ENCODE results near the gene MEGF11. TPM values are rescaled to one million over a fixed set of nuclear protein-coding genes. Genes with fewer than 3 reads are reported as not detected.

MEGF11 gene
- total RNA-seq, 6 experiments from 2014 or later, result not detected

DNA sequence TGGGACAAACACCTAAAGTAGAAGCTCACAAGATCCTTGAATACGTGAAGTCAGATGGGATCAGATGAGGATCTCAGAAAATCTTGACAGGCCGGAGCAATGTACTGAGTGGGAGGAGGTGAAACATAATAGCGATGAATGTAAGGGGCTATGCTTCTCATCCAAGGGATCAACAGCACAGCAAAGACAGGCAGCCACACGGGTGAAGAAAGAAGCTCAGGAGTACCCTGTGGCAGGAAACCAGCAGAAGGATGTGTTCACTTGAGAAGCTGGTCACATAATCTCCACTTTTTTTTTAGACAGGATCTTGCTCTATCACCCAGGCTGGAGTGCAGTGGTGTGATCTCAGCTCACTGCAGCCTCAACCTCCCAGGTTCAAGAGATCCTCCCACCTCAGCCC lies 92.4 kb downstream of the MEGF11 start:
- Histone ChIP-seq H3K9me3 (no peaks in the 10 kb centered on the region), H3K4me1 (no peaks in the 10 kb centered on the region), H3K27ac (no peak overlapping the region), H3K27me3 (no peaks in the 10 kb centered on the region), H3K36me3 (no peaks in the 10 kb centered on the region), H3K4me3 (no peak overlapping the region)
- no peak for DNase-seq
- no peak for ATAC-seq
- TF ChIP-seq CTCF (IDR thresholded peaks at IDR 0.05), result no peak
- TF ChIP-seq POLR2A (IDR thresholded peaks at IDR 0.05), result no peak
- 71% methylated on average over 1 of the region's 4 CpGs for WGBS (ENCODE audit: insufficient coverage, low coverage, low lambda C conversion rate, missing lambda C conversion rate)
- intact Hi-C loops (cut with DNase I), result no loop called here

DNA sequence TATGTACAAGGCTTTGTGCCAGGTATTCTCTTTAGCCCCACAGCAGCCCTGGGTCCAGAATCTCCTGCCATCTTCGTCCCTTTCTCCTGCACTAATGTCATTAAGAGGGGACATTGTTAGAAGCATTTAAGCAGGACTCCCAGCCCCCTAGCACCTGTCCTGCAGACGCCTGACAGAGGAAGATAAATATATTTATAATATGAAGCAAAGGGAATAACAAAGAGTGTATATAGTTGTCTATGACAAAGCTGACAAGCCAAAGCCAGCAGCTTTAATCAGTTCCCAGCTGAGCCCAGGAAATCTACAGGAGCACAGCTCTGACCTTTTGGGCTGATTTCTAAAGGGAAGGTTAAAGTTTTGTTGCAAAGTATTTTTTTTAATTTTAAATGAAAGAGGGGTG lies 96.0 kb downstream of the MEGF11 start:
- Histone ChIP-seq H3K27ac (no peak overlapping the region), H3K4me3 (no peak overlapping the region), H3K27me3 (no peaks in the 10 kb centered on the region), H3K9me3 (no peaks in the 10 kb centered on the region), H3K4me1 (no peaks in the 10 kb centered on the region), H3K36me3 (no peaks in the 10 kb centered on the region)
- WGBS (ENCODE audit: insufficient coverage, low coverage, low lambda C conversion rate, missing lambda C conversion rate), result 40% methylated on average over 2 of the region's 2 CpGs
- ATAC-seq, result no peak
- no peak for DNase-seq
- TF ChIP-seq CTCF (IDR thresholded peaks at IDR 0.05), result no peak
- TF ChIP-seq POLR2A (IDR thresholded peaks at IDR 0.05), result no peak
- intact Hi-C loops (cut with DNase I), result no loop called here

- no peaks in the 10 kb centered on the region for H3K9me3 ChIP-seq
- no peak overlapping the region for H3K27ac ChIP-seq
- intact Hi-C loops (cut with DNase I), result no loop called here
- DNase-seq, result no peak
- H3K4me3 ChIP-seq, result no peak overlapping the region
- H3K4me1 ChIP-seq, result no peaks in the 10 kb centered on the region
- H3K36me3 ChIP-seq, result no peaks in the 10 kb centered on the region
- H3K27me3 ChIP-seq, result no peaks in the 10 kb centered on the region
- no peak for TF ChIP-seq POLR2A (IDR thresholded peaks at IDR 0.05)
- TF ChIP-seq CTCF (IDR thresholded peaks at IDR 0.05), result no peak
- WGBS (ENCODE audit: insufficient coverage, low coverage, low lambda C conversion rate, missing lambda C conversion rate), result 41% methylated on average over 5 of the region's 10 CpGs
- ATAC-seq, result no peak
Observed at GRCh38 chr15:66156310-66156975, 97.1 kb downstream of the MEGF11 start.

DNA sequence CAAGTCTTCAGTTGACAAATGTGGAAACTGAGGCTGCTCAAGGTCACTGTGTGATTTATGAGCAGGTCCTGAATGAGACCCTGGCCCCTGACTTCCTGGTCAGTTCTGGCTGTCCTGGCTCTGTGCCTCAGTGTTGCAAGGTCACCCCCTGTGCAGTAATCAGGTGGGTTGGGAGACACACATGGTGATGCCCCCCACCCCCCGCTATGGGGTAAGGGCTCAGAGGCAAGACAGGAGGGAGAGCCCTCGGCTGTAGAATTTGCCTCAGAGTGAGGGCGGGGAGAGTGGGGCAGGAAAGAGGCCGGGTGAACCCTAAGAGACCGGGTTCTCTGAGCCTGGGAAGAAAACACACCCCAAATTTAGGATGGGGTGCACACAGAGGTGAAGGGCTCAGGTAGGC lies 98.5 kb downstream of the MEGF11 start:
- 24% methylated on average over 2 of the region's 5 CpGs for WGBS (ENCODE audit: insufficient coverage, low coverage, low lambda C conversion rate, missing lambda C conversion rate)
- H3K4me1 ChIP-seq, result no peaks in the 10 kb centered on the region
- TF ChIP-seq POLR2A (IDR thresholded peaks at IDR 0.05) (no peak), CTCF (IDR thresholded peaks at IDR 0.05) (no peak)
- no peak overlapping the region for H3K4me3 ChIP-seq
- H3K27ac ChIP-seq, result no peak overlapping the region
- intact Hi-C loops (cut with DNase I), result no loop called here
- DNase-seq, result no peak
- no peaks in the 10 kb centered on the region for H3K27me3 ChIP-seq
- ATAC-seq, result no peak
- H3K36me3 ChIP-seq, result no peaks in the 10 kb centered on the region
- H3K9me3 ChIP-seq, result no peaks in the 10 kb centered on the region

DNA sequence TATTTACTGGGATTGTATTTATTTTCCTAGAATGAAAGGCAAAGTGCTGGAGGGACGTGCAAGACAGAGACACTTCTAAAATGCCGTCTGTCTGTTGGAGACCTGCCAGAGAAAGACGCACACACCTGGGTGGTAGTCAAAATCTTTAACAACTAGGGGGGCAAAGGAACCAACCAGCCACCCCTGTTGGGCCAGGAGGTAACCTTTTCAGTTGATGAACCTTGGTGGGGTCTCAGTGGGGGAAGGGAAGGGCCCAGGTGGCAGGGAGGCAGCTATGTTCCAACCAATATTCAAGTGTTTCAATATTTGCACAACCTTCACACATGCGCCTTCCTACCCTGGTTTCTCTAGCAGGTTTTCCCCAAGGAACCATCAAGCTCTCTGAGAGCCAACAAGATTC lies 99.0 kb downstream of the MEGF11 start:
- Histone ChIP-seq H3K27ac (no peak overlapping the region), H3K9me3 (no peaks in the 10 kb centered on the region), H3K36me3 (no peaks in the 10 kb centered on the region), H3K4me3 (no peak overlapping the region), H3K27me3 (no peaks in the 10 kb centered on the region), H3K4me1 (no peaks in the 10 kb centered on the region)
- DNase-seq (no peak), ATAC-seq (no peak)
- WGBS (ENCODE audit: insufficient coverage, low coverage, low lambda C conversion rate, missing lambda C conversion rate), result 54% methylated on average over 4 of the region's 4 CpGs
- intact Hi-C loops (cut with DNase I), result no loop called here
- no peak for TF ChIP-seq POLR2A (IDR thresholded peaks at IDR 0.05)
- TF ChIP-seq CTCF (IDR thresholded peaks at IDR 0.05), result no peak

Measured in right lobe of liver (tissue), 6 donors.